ENCODE data around the gene IER3.
A peak's percentile ranks its signal among the peaks of the same experiment; 100 is the strongest.

IER3 gene

DNA sequence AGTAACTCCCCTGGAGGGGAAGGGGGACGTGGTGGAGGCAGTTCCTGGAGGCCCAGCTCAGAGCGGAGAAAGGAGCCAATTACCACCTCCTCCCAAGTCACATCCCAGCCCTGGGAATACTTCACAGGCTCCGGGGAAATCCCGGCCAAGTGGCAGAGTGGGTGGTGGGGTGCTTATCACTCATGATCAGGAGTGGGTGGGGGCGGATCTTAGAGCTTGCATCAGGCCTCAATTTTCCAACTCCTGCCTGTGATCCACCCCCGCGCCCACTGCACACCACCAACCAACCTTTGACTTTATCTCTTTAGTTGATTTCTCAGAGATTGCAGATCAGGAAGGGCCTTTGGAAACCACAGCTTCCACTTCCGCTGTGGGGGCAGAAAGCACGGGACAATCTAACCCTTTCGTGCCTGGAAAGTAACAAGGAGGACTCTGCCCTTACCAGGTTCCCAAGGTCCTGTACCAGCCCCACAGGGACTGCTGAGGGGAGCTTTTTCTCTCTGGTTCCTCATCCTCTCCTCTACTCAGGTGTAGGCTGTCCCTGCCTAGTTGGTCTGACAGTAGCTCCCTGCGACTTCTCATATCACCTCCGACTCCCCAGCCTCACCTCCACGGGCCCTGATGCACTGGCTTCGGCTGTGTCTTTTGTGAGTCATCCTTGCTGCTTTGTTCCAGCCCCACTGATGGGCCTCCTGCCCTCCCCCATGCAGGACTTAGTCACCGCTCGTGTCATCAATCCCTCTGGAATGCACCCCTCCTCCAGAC, 24.9 kb upstream of the IER3 start (continued):
- TF ChIP-seq, protein P1, sequence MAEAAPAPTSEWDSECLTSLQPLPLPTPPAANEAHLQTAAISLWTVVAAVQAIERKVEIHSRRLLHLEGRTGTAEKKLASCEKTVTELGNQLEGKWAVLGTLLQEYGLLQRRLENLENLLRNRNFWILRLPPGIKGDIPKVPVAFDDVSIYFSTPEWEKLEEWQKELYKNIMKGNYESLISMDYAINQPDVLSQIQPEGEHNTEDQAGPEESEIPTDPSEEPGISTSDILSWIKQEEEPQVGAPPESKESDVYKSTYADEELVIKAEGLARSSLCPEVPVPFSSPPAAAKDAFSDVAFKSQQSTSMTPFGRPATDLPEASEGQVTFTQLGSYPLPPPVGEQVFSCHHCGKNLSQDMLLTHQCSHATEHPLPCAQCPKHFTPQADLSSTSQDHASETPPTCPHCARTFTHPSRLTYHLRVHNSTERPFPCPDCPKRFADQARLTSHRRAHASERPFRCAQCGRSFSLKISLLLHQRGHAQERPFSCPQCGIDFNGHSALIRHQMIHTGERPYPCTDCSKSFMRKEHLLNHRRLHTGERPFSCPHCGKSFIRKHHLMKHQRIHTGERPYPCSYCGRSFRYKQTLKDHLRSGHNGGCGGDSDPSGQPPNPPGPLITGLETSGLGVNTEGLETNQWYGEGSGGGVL (tag by site-specific recombination; IDR thresholded peaks at IDR 0.05): peak; percentile 80
- TF ChIP-seq SCRT1 (tag by site-specific recombination; IDR thresholded peaks at IDR 0.05; ENCODE audit: borderline replicate concordance): no peak
- TF ChIP-seq, protein P2, sequence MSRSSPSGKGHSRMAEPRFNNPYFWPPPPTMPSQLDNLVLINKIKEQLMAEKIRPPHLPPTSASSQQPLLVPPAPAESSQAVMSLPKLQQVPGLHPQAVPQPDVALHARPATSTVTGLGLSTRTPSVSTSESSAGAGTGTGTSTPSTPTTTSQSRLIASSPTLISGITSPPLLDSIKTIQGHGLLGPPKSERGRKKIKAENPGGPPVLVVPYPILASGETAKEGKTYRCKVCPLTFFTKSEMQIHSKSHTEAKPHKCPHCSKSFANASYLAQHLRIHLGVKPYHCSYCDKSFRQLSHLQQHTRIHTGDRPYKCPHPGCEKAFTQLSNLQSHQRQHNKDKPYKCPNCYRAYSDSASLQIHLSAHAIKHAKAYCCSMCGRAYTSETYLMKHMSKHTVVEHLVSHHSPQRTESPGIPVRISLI (tag by site-specific recombination; IDR thresholded peaks at IDR 0.05): no peak
- TF ChIP-seq, protein P3, sequence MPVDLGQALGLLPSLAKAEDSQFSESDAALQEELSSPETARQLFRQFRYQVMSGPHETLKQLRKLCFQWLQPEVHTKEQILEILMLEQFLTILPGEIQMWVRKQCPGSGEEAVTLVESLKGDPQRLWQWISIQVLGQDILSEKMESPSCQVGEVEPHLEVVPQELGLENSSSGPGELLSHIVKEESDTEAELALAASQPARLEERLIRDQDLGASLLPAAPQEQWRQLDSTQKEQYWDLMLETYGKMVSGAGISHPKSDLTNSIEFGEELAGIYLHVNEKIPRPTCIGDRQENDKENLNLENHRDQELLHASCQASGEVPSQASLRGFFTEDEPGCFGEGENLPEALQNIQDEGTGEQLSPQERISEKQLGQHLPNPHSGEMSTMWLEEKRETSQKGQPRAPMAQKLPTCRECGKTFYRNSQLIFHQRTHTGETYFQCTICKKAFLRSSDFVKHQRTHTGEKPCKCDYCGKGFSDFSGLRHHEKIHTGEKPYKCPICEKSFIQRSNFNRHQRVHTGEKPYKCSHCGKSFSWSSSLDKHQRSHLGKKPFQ (tag by site-specific recombination; IDR thresholded peaks at IDR 0.05): no peak
- TF ChIP-seq ZNF610 (tag by site-specific recombination; IDR thresholded peaks at IDR 0.05; ENCODE audit: borderline replicate concordance): no peak
- no peak for TF ChIP-seq ZNF146 (tag by site-specific recombination; IDR thresholded peaks at IDR 0.05)
- no peak; the same call in 1 of the 2 replicates for TF ChIP-seq KLF16 (tag by site-specific recombination; IDR thresholded peaks at IDR 0.05)
- no peak for TF ChIP-seq ZNF223 (tag by site-specific recombination; IDR thresholded peaks at IDR 0.05)
- TF ChIP-seq GLI2 (tag by site-specific recombination; IDR thresholded peaks at IDR 0.05; ENCODE audit: borderline replicate concordance, low read depth): no peak
- TF ChIP-seq ZNF600 (tag by site-specific recombination; IDR thresholded peaks at IDR 0.05): peak; percentile 73
- TF ChIP-seq ZNF560 (tag by site-specific recombination; IDR thresholded peaks at IDR 0.05; ENCODE audit: borderline replicate concordance): no peak
- no peak for TF ChIP-seq SCRT2 (tag by site-specific recombination; IDR thresholded peaks at IDR 0.05)
- TF ChIP-seq, protein P4, sequence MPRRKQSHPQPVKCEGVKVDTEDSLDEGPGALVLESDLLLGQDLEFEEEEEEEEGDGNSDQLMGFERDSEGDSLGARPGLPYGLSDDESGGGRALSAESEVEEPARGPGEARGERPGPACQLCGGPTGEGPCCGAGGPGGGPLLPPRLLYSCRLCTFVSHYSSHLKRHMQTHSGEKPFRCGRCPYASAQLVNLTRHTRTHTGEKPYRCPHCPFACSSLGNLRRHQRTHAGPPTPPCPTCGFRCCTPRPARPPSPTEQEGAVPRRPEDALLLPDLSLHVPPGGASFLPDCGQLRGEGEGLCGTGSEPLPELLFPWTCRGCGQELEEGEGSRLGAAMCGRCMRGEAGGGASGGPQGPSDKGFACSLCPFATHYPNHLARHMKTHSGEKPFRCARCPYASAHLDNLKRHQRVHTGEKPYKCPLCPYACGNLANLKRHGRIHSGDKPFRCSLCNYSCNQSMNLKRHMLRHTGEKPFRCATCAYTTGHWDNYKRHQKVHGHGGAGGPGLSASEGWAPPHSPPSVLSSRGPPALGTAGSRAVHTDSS (tag by site-specific recombination; IDR thresholded peaks at IDR 0.05): no peak
- TF ChIP-seq, protein P5, sequence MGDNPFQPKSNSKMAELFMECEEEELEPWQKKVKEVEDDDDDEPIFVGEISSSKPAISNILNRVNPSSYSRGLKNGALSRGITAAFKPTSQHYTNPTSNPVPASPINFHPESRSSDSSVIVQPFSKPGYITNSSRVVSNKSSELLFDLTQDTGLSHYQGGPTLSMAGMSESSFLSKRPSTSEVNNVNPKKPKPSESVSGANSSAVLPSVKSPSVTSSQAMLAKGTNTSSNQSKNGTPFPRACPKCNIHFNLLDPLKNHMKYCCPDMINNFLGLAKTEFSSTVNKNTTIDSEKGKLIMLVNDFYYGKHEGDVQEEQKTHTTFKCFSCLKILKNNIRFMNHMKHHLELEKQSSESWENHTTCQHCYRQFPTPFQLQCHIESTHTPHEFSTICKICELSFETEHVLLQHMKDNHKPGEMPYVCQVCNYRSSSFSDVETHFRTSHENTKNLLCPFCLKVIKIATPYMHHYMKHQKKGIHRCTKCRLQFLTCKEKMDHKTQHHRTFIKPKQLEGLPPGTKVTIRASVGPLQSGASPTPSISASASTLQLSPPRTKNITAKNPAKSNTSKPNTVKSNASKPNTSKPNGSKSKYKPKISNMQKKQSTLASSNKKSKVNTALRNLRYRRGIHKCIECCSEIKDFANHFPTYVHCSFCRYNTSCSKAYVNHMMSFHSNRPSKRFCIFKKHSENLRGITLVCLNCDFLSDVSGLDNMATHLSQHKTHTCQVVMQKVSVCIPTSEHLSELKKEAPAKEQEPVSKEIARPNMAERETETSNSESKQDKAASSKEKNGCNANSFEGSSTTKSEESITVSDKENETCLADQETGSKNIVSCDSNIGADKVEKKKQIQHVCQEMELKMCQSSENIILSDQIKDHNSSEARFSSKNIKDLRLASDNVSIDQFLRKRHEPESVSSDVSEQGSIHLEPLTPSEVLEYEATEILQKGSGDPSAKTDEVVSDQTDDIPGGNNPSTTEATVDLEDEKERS (tag by site-specific recombination; IDR thresholded peaks at IDR 0.05): no peak
- no peak for TF ChIP-seq ZNF10 (tag by site-specific recombination; IDR thresholded peaks at IDR 0.05)
- no peak for TF ChIP-seq ZNF266 (tag by site-specific recombination; IDR thresholded peaks at IDR 0.05; ENCODE audit: low read depth)
- TF ChIP-seq GLI4 (tag by site-specific recombination; IDR thresholded peaks at IDR 0.05): no peak
- TF ChIP-seq ZNF416 (tag by site-specific recombination; IDR thresholded peaks at IDR 0.05): no peak
- TF ChIP-seq, protein P6, sequence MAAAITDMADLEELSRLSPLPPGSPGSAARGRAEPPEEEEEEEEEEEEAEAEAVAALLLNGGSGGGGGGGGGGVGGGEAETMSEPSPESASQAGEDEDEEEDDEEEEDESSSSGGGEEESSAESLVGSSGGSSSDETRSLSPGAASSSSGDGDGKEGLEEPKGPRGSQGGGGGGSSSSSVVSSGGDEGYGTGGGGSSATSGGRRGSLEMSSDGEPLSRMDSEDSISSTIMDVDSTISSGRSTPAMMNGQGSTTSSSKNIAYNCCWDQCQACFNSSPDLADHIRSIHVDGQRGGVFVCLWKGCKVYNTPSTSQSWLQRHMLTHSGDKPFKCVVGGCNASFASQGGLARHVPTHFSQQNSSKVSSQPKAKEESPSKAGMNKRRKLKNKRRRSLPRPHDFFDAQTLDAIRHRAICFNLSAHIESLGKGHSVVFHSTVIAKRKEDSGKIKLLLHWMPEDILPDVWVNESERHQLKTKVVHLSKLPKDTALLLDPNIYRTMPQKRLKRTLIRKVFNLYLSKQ (tag by site-specific recombination; IDR thresholded peaks at IDR 0.05; ENCODE audit: borderline replicate concordance): no peak
- TF ChIP-seq, protein P7, sequence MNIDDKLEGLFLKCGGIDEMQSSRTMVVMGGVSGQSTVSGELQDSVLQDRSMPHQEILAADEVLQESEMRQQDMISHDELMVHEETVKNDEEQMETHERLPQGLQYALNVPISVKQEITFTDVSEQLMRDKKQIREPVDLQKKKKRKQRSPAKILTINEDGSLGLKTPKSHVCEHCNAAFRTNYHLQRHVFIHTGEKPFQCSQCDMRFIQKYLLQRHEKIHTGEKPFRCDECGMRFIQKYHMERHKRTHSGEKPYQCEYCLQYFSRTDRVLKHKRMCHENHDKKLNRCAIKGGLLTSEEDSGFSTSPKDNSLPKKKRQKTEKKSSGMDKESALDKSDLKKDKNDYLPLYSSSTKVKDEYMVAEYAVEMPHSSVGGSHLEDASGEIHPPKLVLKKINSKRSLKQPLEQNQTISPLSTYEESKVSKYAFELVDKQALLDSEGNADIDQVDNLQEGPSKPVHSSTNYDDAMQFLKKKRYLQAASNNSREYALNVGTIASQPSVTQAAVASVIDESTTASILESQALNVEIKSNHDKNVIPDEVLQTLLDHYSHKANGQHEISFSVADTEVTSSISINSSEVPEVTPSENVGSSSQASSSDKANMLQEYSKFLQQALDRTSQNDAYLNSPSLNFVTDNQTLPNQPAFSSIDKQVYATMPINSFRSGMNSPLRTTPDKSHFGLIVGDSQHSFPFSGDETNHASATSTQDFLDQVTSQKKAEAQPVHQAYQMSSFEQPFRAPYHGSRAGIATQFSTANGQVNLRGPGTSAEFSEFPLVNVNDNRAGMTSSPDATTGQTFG (tag by site-specific recombination; IDR thresholded peaks at IDR 0.05; ENCODE audit: borderline replicate concordance): no peak
- no peak for TF ChIP-seq ZNF473 (tag by site-specific recombination; IDR thresholded peaks at IDR 0.05)
- TF ChIP-seq, protein P8, sequence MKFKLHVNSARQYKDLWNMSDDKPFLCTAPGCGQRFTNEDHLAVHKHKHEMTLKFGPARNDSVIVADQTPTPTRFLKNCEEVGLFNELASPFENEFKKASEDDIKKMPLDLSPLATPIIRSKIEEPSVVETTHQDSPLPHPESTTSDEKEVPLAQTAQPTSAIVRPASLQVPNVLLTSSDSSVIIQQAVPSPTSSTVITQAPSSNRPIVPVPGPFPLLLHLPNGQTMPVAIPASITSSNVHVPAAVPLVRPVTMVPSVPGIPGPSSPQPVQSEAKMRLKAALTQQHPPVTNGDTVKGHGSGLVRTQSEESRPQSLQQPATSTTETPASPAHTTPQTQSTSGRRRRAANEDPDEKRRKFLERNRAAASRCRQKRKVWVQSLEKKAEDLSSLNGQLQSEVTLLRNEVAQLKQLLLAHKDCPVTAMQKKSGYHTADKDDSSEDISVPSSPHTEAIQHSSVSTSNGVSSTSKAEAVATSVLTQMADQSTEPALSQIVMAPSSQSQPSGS (tag by site-specific recombination; IDR thresholded peaks at IDR 0.05; ENCODE audit: low read depth): no peak
